ENCODE measurements around the gene CASQ2.
"Not testable (repeated sequence)": the region's sequence is repeated elsewhere in the genome, so short reads cannot be mapped to it uniquely, and the experiment has no call there.

Gene CASQ2

DNA sequence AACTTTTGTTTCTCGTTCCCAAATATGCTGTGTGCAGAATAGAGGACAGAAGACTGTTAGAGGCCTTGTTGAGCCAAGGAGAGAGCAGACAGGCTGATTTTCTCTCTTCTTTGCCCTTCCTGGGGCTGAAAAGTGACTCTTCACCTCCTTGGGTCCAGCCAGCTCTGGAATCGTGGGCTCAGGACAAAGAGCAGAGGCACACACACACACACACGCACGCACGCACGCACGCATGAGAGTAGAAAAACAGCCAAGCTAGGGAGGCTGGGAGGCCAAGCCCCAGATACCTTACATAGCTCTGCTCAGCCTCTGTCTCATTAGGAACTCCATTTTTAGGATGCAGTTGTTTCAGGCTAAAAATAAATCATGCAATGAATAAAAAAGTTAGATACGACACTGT lies at the start of gene CASQ2:
Gene CASQ2, minus strand, starts transcription at position 166 of the 400 bp plus-strand sequence. CDS start 173 bp downstream, outside the sequence.
- DNase-seq = no peak

DNA sequence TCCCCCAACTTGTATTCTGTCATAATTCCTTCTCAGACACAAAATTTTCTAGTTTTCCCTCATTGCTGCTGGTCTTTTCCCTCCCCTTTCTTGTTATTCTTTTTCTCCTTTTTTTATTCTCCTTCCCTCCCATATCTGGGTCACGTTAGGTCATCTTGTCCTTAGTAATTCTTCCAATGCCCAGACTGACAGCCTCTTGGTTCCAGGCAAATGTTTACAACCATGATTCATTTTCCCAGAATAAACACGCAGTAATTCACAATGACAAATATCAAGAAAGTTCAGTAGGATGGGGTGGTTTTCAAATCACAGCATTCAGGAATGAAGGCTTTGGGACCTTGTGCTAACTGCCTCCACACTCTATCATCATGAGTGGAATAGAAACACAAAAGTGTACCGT lies 47.2 kb upstream of the CASQ2 start:
- DNase-seq = no peak

DNA sequence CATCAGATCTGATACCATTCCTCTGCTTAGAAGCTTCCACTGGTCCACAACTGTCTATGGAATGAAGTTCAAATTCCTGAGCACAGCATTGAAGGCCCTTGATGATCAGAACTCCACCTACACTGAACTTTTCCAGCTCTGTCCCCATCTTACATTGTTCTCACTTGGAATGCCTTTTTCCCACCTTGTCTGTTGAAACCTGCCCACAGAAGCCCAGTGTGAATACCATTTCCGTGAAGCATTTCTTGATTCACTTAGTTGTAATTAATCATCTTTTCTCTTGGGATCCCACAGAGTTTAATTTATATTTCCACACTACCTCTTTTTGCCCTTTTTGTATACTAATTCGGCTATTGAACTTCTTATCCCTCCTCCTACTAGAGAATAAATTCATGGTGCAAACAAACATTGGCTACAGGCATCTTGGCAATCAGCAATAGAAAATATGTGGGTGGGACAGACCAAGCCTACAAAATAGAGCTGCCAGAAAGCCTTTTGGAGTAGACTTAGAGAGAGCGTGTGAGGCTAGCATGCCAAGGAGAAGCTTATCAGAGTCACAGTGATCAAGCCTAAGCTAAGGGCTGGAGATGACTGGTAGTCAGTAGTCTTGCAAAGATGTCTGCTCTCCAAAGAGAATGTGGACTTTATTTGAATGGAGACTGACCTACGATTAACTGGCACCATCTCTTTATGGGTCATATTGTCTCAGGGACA lies 46.3 kb upstream of the CASQ2 start:
- DNase-seq = no peak

DNA sequence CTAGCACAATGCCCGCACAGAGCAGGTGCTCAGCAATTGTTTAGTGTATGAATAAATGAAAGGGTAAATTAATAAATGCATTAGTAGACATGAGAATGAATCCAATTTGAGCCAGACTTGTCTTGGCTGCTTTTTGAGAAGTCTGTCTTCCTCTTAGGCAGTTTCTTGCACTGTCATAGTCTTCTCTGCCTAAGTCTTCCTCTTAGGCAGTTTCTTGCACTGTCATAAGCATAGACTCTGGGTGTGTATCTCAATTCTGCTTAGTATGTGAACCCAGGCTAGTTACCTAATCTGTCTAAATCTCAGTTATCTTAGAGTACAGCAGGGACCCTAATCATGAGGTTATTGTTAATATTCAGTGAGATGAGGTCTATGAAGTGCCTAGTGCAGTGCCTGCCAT lies 45.2 kb upstream of the CASQ2 start:
- no peak for DNase-seq

DNA sequence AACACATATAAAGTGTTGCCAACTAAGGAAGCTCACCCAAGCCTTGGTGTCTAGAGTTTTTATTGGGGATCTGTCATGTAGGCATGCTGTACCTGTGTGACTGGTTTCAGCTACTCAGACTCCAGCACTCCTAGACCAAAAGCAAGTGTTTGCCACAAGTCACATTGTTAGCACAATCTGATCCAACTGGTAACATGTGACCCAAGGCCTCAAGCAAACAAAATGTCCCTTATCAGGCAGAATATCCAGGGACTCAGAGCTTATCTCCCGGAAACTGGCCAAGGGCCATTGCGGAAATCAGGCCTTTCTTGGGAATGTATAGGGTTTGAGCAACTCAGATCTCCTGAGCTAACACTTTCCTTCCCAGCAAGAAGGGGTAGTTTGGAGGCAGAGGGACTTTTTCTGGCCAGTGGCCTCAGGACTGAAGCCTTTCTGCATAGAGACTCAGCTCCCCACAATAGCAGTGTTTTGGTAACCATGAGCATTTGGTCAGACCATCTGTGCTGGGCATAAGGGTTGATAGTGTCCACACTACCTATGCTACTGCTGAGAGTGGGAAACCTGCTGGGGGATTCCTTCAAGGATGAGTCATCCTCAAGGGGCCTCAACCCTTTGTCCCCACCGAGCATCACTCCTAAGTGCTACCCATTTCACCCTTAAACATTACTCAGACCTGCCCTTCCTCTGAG lies 42.8 kb upstream of the CASQ2 start:
- no peak for DNase-seq

DNA sequence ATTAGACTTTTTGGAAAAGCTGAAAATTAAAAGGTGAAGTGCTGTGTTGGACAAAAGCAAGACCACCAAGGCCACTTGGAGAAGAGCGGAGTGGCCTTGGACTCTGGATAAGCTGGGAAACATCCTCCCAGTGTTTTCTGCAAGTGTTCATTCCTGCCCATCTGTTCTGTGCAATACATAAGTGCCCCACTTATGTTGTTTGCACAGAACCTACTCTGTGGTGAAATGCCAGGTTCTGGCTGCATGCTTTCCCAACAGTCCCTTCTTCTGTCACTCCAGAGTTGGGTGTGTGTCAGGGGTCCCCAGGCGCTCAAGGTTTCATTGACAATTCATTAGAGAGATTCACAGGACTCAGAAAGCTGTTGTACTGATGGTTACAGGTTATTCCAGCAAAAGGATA lies 42.1 kb upstream of the CASQ2 start:
- no peak for DNase-seq

DNA sequence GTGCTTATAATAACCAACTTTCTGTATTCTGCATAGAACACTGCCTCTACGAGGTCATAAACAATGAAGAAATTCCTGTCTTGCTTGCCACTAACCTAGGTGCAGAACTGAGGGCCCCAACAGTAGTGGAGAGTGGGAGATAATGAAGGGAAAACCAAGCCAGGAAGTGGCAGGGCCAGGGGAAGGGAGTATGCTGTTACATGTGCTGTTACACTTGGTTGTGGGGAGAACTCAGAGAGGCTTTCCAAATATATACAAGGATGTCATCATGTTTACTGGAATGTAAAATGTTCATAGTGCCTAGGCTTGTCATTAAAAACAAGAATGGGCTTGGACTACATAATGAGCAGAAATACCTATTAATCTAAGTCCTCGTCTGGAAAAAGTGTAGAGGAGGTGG lies 41.3 kb upstream of the CASQ2 start:
- no peak for DNase-seq

DNA sequence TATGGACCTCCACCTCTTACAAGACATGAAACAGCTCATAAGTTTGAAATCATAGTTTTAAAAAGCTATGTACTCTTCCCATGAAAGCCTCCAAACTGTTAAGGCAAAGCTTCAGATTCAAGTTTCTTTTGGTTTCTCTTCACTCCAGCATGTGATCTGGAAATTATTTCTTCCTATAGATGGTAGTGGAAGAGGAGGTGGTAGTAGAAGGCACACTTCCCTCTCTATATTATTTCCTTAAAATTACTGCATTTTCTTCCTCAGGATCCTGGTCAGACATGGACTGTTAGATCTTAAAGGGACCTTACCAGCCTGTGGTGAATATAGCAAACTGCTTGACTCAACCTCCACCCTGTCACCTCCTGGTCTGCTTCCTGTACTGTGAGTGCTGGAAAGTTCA lies 40.6 kb upstream of the CASQ2 start:
- DNase-seq = no peak

DNA sequence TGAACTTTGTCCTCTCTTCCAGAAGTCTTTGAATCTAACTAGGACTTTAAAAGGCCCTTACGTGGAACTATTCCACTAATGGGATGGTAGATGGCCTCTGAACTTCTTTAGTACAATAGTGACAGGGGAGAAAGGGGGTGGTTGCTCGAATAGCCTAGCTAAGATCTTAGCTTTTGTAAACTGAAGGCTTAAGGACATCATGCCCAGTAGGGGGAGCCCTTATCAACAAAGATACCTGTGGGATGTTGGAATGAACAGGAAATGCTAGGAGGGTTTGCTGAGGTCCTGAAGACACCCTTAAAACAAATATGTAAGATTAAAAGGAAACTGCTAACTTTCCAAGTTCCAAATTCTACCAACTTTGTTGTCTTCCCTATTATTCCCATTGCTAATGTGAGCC lies 39.2 kb upstream of the CASQ2 start:
- peak; percentile 79 for DNase-seq

DNA sequence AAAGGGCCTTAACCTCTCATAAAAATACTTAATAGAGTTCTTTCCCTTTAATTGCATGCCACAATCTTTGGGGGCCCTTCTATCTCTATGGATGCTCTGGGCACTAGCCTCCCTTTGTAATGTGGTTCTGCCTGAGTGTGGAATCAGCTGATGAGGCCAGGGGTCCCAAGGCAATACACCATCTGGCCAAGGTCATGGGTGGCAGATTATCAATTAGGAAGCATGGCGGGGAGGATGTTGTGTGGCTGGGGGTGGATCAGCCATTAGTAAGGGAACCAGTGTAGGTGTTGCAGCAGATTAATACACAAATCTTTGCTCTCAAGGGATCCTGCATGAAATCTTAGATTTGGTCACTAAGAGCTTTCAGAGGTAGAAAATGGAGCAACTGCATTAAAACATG lies 37.1 kb upstream of the CASQ2 start:
- DNase-seq = no peak

DNA sequence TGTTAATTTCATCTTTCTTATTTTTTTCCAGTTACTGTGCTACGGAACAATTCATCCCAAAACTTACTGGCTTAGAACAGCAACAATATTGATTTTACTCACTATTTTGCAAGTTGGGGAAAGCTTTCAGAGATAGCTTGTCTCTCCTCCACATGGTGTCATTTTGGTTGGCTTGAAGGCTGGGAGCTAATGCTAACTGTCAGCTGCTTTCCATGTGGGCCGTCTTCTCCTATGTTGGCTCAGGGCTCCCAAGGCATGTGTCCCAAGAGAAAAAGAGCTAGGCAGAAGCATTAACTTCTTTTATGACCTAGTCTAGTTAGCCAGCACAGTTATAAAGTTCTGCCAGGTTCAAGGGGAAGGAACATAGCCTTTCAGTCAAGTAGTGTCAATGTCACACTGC lies 33.9 kb upstream of the CASQ2 start:
- DNase-seq = no peak

DNA sequence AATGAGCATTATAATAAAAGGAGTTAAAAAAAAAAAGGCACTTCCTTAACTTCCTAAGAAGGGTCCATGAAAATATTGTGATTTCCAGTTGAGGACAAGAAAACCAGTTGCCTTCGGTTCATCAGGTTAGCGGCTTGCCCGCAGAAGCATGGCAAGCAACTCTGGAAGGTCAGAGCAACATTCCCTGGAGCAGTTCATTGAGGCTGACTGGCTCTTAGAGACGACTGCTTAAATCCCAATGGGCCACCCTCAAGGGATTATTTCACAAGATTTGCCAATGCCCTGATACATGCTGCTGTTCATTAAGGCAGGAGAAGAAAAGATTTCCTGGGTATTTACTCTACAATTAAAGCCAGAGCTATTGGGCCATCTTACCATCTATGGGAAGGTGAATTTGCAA lies 29.0 kb upstream of the CASQ2 start:
- no peak for DNase-seq

DNA sequence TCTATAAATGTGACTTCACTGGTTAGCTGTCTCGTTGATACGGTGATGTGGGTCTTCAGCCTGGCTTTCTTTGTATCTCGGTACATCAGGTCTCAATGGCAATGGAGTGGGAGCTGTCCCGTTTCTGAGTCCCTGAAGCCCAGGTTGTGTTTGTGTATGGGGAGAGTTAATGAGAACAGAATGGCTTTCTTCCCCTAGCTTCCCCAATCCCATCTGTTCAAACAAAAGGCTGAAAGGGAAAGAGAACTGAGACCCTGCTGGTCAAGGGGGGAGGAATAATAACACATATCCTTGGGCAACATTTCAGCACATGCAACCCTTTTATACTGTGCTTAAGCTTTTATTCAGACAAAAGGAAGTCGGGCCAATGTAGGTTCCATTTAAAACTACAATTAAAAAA lies 28.4 kb upstream of the CASQ2 start:
- no peak for DNase-seq

DNA sequence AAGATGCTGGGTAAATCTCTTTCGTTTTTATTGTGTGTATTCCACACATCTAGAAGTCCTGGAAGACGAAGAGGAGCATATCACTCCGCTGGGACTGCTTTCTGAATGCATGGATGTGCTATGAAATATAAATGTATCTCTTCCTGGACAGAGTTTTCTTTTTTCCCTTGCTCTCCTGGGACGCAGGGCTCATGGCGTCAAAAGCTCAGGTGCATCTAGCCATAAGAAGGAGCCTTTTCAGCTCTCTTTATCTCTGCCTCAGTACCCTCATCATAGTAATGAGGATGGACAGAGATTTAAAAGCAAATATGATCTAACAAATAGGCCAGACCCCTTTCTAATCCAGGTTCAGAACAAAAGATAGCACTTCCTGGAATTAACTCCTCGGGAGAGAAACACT lies 27.5 kb upstream of the CASQ2 start:
- DNase-seq = no peak

DNA sequence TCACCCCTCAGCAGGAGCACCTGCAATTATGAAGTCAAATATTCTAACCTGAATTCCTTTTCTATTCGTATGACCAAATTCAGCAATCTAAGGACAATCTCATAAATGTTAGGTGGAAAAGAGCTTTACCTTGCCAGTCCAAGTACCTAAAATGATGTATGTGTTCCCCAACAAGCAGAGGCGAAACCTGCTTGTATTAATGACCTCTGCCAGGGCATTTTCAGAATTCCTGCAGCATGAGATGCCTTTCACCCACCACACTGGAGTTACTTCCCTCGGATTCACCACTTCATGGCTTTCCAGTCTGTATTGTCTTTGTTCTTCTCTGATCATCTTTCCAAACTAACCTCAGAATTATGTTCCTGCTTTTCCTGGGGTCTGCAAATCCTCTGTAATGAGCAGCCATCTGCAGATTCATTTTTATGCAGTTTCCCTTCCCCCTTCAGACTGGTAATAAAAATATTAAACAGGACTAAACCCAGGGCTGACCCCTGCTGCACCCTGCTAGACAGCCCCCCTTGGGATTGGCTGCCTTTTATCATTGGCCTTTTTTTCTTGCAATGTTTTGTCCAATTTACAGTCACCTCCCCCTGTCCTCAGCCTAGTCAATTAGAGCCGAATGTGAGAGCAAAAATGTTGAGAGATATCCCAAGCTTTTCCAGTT lies 26.6 kb upstream of the CASQ2 start:
- no peak for DNase-seq

DNA sequence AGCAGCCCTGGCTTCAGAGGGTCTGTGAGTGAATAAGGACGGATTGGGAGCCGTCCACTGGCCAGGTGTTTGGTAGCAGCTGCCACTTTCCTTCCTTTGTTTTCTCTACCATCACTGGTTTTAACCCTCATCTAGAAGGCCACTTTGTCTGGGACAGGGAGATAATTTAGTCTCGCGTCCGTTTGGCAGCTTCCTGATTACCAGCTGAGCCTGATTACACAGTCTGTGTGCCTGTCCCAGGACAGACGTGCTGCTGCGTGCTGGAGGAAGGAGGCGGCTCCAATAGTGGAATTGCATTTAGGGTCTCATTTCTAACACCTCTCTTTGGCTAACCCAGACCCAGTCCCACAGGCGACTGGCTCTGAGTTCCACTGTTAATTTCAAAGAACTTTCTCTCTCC lies 24.6 kb upstream of the CASQ2 start:
- peak; percentile 78 for DNase-seq

DNA sequence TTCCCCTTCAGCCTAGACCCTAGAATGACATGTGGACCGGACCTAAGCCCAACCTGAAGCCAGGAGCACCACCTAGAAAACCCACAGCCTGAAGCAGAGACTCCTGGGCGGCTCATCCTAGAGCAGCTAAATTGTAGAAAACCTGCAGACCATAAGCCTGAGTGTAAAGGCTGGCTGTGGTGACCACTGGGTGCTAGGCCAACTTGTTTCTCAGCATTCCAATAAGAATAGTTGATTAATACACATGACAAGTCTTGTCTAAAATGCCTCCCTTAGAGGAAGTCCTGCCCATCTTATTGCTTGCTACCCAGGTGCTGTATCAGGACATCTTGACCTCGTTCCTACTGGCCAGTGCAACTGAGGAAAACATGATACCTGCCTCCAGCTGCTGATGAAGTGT lies 23.3 kb upstream of the CASQ2 start:
- DNase-seq = no peak

DNA sequence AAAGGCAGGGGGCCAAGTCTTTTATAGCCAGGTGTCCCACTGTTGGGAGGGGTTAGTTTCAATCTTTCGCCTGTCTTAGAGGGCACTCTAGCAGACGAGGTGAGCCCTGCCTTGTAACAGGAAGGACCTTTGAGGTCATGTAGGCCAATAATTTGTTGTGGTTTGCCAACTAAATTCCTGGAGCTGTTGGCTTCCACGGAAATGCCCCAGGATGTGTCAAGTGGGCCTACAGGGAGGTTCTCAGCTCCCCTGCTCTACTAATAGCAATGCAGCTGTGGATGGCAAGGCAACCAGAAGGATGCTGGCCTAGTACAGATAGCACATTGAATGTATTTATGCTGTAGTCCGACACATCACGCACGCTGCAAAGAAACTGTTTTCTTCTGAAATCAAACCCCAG lies 22.3 kb upstream of the CASQ2 start:
- no peak for DNase-seq

DNA sequence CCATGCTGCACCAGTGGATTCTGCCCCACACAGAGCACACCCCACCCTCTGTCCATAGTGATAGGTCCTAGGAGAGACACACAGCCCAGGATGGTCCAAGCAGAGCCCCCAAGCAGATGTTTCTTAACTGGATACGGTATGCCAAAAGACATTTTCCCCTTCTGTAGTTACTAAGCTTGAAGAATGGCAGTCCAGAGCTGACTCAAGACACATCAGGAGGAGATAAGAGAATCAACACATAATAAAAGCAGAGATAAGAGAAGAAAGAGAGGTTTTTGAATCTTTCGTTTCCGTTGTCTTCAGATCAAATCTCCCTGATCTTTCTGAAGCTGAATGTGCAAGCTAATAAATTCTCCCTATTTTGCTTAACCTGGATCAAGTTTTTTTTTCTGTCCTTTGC lies 21.8 kb upstream of the CASQ2 start:
- no peak for DNase-seq

DNA sequence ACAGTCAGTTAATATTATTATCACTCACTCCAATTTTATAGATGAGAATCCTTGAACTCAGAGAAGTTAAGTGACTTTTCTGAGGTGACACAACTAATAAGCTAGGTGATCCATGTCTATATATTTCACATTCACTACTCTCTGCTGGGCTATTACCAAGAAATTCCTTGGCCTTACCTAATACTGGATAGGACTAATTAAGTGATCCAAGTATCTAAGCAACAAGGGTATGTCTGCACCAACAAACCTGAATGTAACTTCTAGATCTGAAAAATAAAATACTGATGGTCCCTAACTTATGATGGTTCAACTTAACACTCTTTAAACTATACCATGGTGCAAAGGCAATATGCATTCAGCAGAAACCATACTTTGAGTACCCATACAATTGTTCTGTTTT lies 14.8 kb upstream of the CASQ2 start:
- no peak for DNase-seq

DNA sequence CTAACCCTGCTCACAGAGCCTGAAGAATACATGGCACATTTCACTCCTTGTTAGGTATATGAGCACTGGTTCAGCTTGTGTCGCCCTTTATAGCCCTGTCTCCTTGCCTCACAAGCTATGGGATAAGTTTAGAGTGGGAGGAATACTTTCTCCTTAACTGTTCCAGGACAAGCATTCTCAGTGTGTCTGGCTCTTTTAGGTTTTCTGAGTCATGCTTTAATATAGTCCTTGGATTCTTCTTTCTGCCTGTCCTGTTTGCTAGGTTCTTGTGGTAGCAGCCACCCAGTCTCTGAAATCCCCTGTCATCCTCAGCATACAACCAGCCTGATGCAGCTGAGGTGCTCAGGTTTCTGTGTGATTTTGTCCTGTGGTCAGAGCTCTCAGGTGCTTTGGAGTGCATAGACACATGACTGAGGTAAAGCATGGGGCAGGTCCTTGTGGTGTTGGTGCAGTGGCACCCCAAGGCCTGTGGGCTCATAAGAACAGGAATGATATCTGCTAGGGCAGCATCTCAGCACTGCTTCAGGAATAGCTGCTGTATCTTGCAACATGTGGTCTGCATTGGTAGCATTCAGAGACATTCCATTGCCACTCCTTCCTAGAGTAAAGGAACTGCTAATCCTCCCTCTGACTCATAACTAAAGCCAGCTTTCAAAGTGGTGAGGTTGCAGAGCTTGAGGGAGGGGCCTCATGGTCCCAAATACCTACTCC lies 14.2 kb upstream of the CASQ2 start:
- DNase-seq = no peak

DNA sequence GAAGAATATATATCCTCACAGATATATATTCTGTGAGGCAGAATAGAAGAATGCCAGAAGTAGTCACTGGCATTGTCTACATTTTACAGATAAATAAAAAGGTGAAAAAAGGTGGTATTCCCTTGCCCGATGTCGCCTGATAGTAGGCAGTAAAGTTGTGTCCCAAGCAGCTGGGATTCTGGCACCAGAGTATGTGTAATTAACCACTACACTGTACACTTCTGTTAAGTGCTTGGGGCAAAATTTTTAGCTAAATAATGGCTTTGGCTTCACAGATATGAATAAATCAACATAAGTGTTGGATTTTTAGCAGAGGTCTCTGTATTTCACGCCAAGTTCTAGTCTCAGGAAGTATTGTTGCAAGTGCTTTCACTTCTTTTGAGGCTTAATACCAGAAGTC lies 13.3 kb upstream of the CASQ2 start:
- no peak for DNase-seq

DNA sequence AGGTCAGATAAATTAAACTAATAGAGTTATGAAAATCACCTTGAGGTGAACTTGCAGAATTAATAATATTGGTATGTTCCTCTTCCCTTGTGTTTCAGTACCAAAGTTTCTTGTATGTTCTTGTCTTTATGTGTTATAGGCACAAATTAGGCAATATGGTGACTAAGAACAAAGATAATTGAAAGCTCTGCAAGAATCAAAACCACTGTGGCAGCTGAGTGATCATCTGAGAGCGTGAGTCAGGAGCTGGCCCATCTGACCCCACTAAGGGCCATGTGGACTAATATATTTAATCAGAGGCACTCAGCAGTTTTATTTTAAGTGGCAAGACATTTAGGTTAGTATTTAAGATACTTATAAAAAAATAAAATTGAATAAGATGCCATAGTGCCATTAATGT lies 12.8 kb upstream of the CASQ2 start:
- no peak for DNase-seq

DNA sequence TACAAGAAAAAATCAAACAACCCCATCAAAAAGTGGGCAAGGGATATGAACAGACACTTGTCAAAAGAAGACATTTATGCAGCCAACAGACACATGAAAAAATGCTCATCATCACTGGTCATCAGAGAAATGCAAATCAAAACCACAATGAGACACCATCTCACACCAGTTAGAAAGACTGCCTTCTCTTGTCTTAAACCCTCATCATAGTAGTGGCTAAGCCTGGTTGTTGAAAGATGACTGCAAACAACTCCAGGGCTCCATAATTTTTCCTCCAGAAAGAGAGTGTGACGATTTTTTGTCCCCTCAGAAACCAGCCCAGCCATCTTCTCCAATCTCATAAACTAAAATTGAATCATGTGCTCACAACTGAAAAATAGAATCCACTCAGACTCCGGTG lies 12.1 kb upstream of the CASQ2 start:
- not testable (repeated sequence) for DNase-seq

Measured in hematopoietic multipotent progenitor cell treated with erythropoietin and hydrocortisone succinate and interleukin-3 and kit ligand, for 8 days (in vitro differentiated cells).